Measurements from ENCODE around the gene KRTAP4-6. TPM values are rescaled to one million over a fixed set of nuclear protein-coding genes. Genes with fewer than 3 reads are reported as not detected.
"Not testable (repeated sequence)": the region's sequence is repeated elsewhere in the genome, so short reads cannot be mapped to it uniquely, and the experiment has no call there.

The KRTAP4-6 gene
- total and polyA plus RNA-seq, 10 donors: not detected

- Histone ChIP-seq H3K27ac (no peak overlapping the region), H3K4me1 (no peaks in the 10 kb centered on the region), H3K9me3 (peaks cover 0 to 40% (median 26%) of the 10 kb centered on the region in 8 donors), H3K36me3 (no peaks in the 10 kb centered on the region), H3K4me3 (no peak overlapping the region), H3K27me3 (replicated peaks in 1 of 7) (peaks cover 0 to 4% (median 0%) of the 10 kb centered on the region in 7 donors)
- intact Hi-C loops (cut with DNase I; ENCODE audit: low total_unique reads): no loop called here
- WGBS, 5 donors: 87 to 95% (median 94%) methylated on average over 2 of the region's 2 CpGs
- no peak for DNase-seq
- TF ChIP-seq CTCF (IDR thresholded peaks at IDR 0.05 in 8 of 11, conservative IDR thresholded peaks at IDR 0.05 in 3 of 11) (no peak), POLR2A (IDR thresholded peaks at IDR 0.05) (no peak), POLR2AphosphoS5 (IDR thresholded peaks at IDR 0.05) (no peak)
Observed at GRCh38 chr17:41145261-41145660, 4.9 kb upstream of the KRTAP4-6 start.

DNA sequence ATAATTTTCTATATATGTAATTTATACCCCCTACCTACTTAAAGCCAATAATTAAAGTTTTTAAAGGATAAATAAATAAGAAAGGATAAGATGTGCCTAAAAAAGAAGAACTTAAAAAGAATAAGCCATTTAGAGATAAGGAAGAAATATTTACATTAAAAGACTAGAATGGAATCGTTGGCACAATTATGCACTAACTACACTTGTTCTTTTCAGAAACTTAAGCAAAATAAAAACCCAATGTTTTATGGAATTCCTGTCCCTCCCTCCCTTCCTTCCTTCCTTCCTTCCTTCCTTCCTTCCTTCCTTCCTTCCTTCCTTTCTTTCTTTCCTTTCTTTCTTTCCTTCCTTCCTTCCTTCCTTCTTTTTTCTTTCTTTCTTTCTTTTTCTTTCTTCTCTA, 4.5 kb upstream of the KRTAP4-6 start:
- H3K36me3 ChIP-seq: no peaks in the 10 kb centered on the region
- WGBS, 5 donors: 79 to 95% (median 95%) methylated on average over 1 of the region's 1 CpG
- intact Hi-C loops (cut with DNase I; ENCODE audit: low total_unique reads): no loop called here
- H3K27ac ChIP-seq: no peak overlapping the region
- TF ChIP-seq POLR2AphosphoS5 (IDR thresholded peaks at IDR 0.05) (no peak), CTCF (IDR thresholded peaks at IDR 0.05 in 8 of 11, conservative IDR thresholded peaks at IDR 0.05 in 3 of 11) (no peak), POLR2A (IDR thresholded peaks at IDR 0.05) (no peak)
- no peaks in the 10 kb centered on the region for H3K4me1 ChIP-seq
- DNase-seq: no peak
- peaks cover 0 to 45% (median 30%) of the 10 kb centered on the region in 8 donors for H3K9me3 ChIP-seq
- peaks cover 0 to 7% (median 0%) of the 10 kb centered on the region in 7 donors for H3K27me3 ChIP-seq (replicated peaks in 1 of 7)
- H3K4me3 ChIP-seq: no peak overlapping the region

DNA sequence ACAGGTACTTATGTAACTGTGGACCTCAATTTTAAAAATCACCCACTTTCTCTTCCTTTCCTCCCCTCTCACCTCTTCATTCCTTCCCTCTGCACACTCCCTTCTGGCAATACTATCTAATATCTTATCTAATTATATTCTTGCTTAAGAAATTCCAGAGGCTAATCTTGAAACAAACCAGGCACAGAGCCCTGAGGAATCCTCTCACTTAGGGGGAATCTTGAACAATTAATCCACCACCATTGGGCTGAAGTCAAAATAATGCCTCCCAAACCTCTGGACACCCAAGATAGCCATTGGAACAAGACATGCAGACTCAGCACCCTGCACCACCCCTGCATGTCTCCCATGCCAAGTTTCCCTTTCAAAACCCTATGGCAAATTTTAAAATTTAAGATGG, 1.0 kb upstream of the KRTAP4-6 start:
- H3K27ac ChIP-seq: no peak overlapping the region
- no peak overlapping the region for H3K4me3 ChIP-seq
- intact Hi-C loops (cut with DNase I; ENCODE audit: low total_unique reads): no loop called here
- no peaks in the 10 kb centered on the region for H3K4me1 ChIP-seq
- TF ChIP-seq CTCF (IDR thresholded peaks at IDR 0.05 in 8 of 11, conservative IDR thresholded peaks at IDR 0.05 in 3 of 11) (no peak), POLR2AphosphoS5 (IDR thresholded peaks at IDR 0.05) (no peak), POLR2A (IDR thresholded peaks at IDR 0.05) (no peak)
- DNase-seq: no peak
- peaks cover 0 to 7% (median 0%) of the 10 kb centered on the region in 7 donors for H3K27me3 ChIP-seq (replicated peaks in 1 of 7)
- no peaks in the 10 kb centered on the region for H3K36me3 ChIP-seq
- H3K9me3 ChIP-seq: peaks cover 0 to 49% (median 35%) of the 10 kb centered on the region in 8 donors

DNA sequence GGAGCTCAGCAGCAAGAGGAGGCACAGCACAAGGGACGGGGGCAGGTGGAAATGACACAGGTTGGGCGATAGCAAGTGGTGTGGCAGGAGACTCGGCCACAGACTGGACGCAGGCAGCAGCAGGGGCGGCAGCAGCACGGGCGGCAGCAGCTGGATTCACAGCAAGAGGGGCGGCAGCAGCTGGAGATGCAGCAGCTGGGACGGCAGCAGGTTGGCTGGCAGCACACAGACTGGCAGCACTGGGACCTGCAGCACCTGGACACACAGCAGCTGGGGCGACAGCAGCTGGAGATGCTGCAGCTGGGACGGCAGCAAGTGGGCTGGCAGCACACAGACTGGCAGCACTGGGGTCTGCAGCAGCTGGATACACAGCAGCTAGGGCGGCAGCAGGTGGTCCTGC, 479 bp downstream of the KRTAP4-6 start:
- H3K27ac ChIP-seq; intact Hi-C loops (cut with DNase I; ENCODE audit: low total_unique reads); H3K36me3 ChIP-seq; H3K4me1 ChIP-seq; DNase-seq; H3K4me3 ChIP-seq; H3K27me3 ChIP-seq (replicated peaks in 1 of 7): not testable (repeated sequence)
- peaks cover 0 to 49% (median 35%) of the 10 kb centered on the region in 8 donors for H3K9me3 ChIP-seq
- 88 to 95% (median 89%) methylated on average over 11 to 12 of the region's 12 CpGs for WGBS, 5 donors
